HepG2 (cell line): ENCODE results near the gene PAN3. TPM values are rescaled to one million over a fixed set of nuclear protein-coding genes. Genes with fewer than 3 reads are reported as not detected.
A peak's percentile ranks its signal among the peaks of the same experiment; 100 is the strongest.

ENCODE experiments used
- ATF4 ChIP-seq, 2 experiments: fragments of 450-650 bp in 1 of 2; sonication (generic) in 1 of 2; formaldehyde crosslinking; IDR thresholded peaks; 2 replicates each; pipeline versions ENCODE4 v1.5.0 to v1.8.0; 2020 to 2022; ENCODE audit warnings: mild to moderate bottlenecking in 1 of 2, missing genetic modification reagents in 1 of 2
- CTCF ChIP-seq: sonication (generic); formaldehyde crosslinking; IDR thresholded peaks from 2 replicates; pipeline ENCODE4 v1.5.0; 2020; ENCODE audit warnings: mild to moderate bottlenecking, missing genetic modification reagents, moderate library complexity
- DPF2 ChIP-seq: sonication (generic); formaldehyde crosslinking; IDR thresholded peaks from 2 replicates; pipeline ENCODE4 v1.4.0; 2020; ENCODE audit warnings: mild to moderate bottlenecking, low read depth, missing genetic modification reagents, borderline replicate concordance
- FOXA3 ChIP-seq: IDR thresholded peaks from 2 replicates; pipeline ENCODE4 v1.6.1; 2016; ENCODE audit warnings: missing genetic modification reagents, missing compliant biosample characterization
- FOXP4 ChIP-seq: sonication (generic); formaldehyde crosslinking; IDR thresholded peaks from 2 replicates; pipeline ENCODE4 v1.4.0; 2020; ENCODE audit warnings: missing genetic modification reagents
- HES4 ChIP-seq: sonication (generic); formaldehyde crosslinking; IDR thresholded peaks from 2 replicates; pipeline ENCODE4 v1.9.0; 2021; ENCODE audit warnings: mild to moderate bottlenecking, missing genetic modification reagents, borderline replicate concordance
- HOXA3 ChIP-seq: sonication (generic); formaldehyde crosslinking; IDR thresholded peaks from 2 replicates; pipeline ENCODE4 v1.5.0; 2020; ENCODE audit warnings: missing genetic modification reagents
- KAT7 ChIP-seq: IDR thresholded peaks from 2 replicates; pipeline ENCODE4 v1.6.1; 2018; ENCODE audit warnings: borderline replicate concordance, missing compliant biosample characterization
- MXI1 ChIP-seq: IDR thresholded peaks from 3 replicates; pipeline ENCODE4 v1.6.1; 2012; ENCODE audit warnings: low read depth, low read length, inconsistent platforms, borderline replicate concordance
- NFE2L1 ChIP-seq: sonication (generic); formaldehyde crosslinking; IDR thresholded peaks from 2 replicates; pipeline ENCODE4 v1.4.0; 2020; ENCODE audit warnings: missing genetic modification reagents, mild to moderate bottlenecking, borderline replicate concordance
- NFRKB ChIP-seq: fragments of 450-650 bp; IDR thresholded peaks from 2 replicates; pipeline ENCODE4 v1.6.1; 2017
- RARA ChIP-seq: IDR thresholded peaks from 2 replicates; pipeline ENCODE4 v1.6.1; 2016; ENCODE audit warnings: missing genetic modification reagents, missing compliant biosample characterization
- SIN3B ChIP-seq: fragments of 150-350 bp; IDR thresholded peaks from 2 replicates; pipeline ENCODE4 v1.6.1; 2014; ENCODE audit warnings: low read length
- SMAD9 ChIP-seq: sonication (generic); formaldehyde crosslinking; IDR thresholded peaks from 2 replicates; pipeline ENCODE4 v1.5.1; 2020; ENCODE audit warnings: mild to moderate bottlenecking, missing genetic modification reagents
- TARDBP ChIP-seq: sonication (generic); formaldehyde crosslinking; IDR thresholded peaks from 2 replicates; pipeline ENCODE4 v1.8.0; 2022; ENCODE audit warnings: mild to moderate bottlenecking, missing genetic modification reagents
- YEATS4 ChIP-seq: sonication (generic); formaldehyde crosslinking; IDR thresholded peaks from 2 replicates; pipeline ENCODE4 v1.4.0; 2020; ENCODE audit warnings: missing genetic modification reagents, borderline replicate concordance
- ZNF124 ChIP-seq: sonication (generic); formaldehyde crosslinking; IDR thresholded peaks from 2 replicates; pipeline ENCODE4 v1.4.0; 2020; ENCODE audit warnings: missing genetic modification reagents
- ZNF34 ChIP-seq: sonication (generic); formaldehyde crosslinking; IDR thresholded peaks from 2 replicates; pipeline ENCODE4 v1.4.0; 2020; ENCODE audit warnings: mild to moderate bottlenecking, missing genetic modification reagents, borderline replicate concordance
- ZNF687 ChIP-seq: sonication (generic); formaldehyde crosslinking; IDR thresholded peaks from 2 replicates; pipeline ENCODE4 v1.5.1; 2020; ENCODE audit warnings: mild to moderate bottlenecking, missing genetic modification reagents, moderate library complexity
- ZNF724P ChIP-seq: sonication (generic); formaldehyde crosslinking; IDR thresholded peaks from 2 replicates; pipeline ENCODE4 v1.8.0; 2022; ENCODE audit warnings: missing genetic modification reagents, borderline replicate concordance
- ZSCAN20 ChIP-seq: sonication (generic); formaldehyde crosslinking; IDR thresholded peaks from 2 replicates; pipeline ENCODE4 v1.4.0; 2020; ENCODE audit warnings: missing genetic modification reagents, mild to moderate bottlenecking, borderline replicate concordance
- polyA plus RNA-seq, 8 experiments: library from polyadenylated mRNA; depleted of rRNA in 3 of 8; stranded (reverse) in 7 of 8; unstranded in 1 of 8; fragments of >200 nt; fragmentation: Illumina TruSeq in 4 of 8; extraction: Trizol in 4 of 8; gene quantifications; 2 replicates each; pipeline versions ENCODE4 v1.2.1 to v1.2.3, GENCODE V29; 2011 to 2016; ENCODE audit warnings: low read depth in 4 of 8, missing spikeins in 1 of 8, mixed read lengths in 1 of 8; ENCODE audit not compliant: insufficient read depth in 1 of 8
- total RNA-seq, 5 experiments: library from RNA; depleted of rRNA; stranded (reverse); fragments of >200 nt; fragmentation: Illumina TruSeq; extraction: Trizol; gene quantifications; 2 replicates each; pipeline ENCODE4 v1.2.3, GENCODE V29; 2016; ENCODE audit warnings: low read depth in 1 of 5

Gene PAN3
- total and polyA plus RNA-seq, 2 of the 13 experiments (the other 11 are each of a cell fraction or from before 2014, with no cell fraction given), result 9.7 to 10.6 TPM

GRCh38 chr13:28145049-28145448 lies 6.7 kb downstream of the PAN3 start (continued):
- no peak for TF ChIP-seq ZSCAN20 (CRISPR knock-in tag)
- no peak for TF ChIP-seq ZNF687 (CRISPR knock-in tag)
- no peak for TF ChIP-seq SIN3B
- TF ChIP-seq ZNF34, result no peak
- TF ChIP-seq SMAD9, result no peak
- peak; percentile 99 for TF ChIP-seq FOXA3
- no peak for TF ChIP-seq HES4 (CRISPR knock-in tag)
- TF ChIP-seq CTCF (CRISPR knock-in tag), result no peak
- TF ChIP-seq DPF2 (CRISPR knock-in tag), result peak; percentile 51; the same call in 1 of the 2 replicates
- no peak for TF ChIP-seq NFE2L1 (CRISPR knock-in tag)
- 0 out of 2 replicates have a peak, but pooled peaks have one; percentile 32 for TF ChIP-seq YEATS4
- TF ChIP-seq ZNF124, result no peak
- no peak for TF ChIP-seq NFRKB
- TF ChIP-seq KAT7, result no peak
- TF ChIP-seq ZNF724P, result no peak
- TF ChIP-seq ATF4 (CRISPR knock-in tag; IDR thresholded peaks at IDR 0.05), result no peak; a peak in 1 of 4 replicates
- TF ChIP-seq RARA (CRISPR knock-in tag), result peak; percentile 53; the same call in 1 of the 2 replicates
- no peak for TF ChIP-seq TARDBP (CRISPR knock-in tag)
- TF ChIP-seq FOXP4 (CRISPR knock-in tag), result peak; percentile 81
- 0 out of 2 replicates have a peak, but pooled peaks have one; percentile 31 for TF ChIP-seq HOXA3 (CRISPR knock-in tag)
- 0 out of 3 replicates have a peak, but pooled peaks have one; percentile 48 for TF ChIP-seq MXI1
